ES-I3 (cell line): Measurements from ENCODE around the gene KIF5A.

Experiments
- H3K36me3 ChIP-seq: 2 replicates; pipeline ENCODE4 v1.6.1; 2013; ENCODE audit warnings: mild to moderate bottlenecking, low read length, control low read depth, moderate library complexity; ENCODE audit not compliant: insufficient read depth
- H3K4me1 ChIP-seq: 2 replicates; pipeline ENCODE4 v1.6.1; 2013; ENCODE audit warnings: mild to moderate bottlenecking, control low read depth, low read length; ENCODE audit not compliant: insufficient read depth
- H3K9ac ChIP-seq: 2 replicates; pipeline ENCODE4 v1.6.1; 2013; ENCODE audit warnings: low read depth, mild to moderate bottlenecking, low read length, moderate library complexity
- H3K9me3 ChIP-seq: 2 replicates; pipeline ENCODE4 v1.6.1; 2013; ENCODE audit warnings: mild to moderate bottlenecking, low read length, moderate library complexity; ENCODE audit not compliant: control insufficient read depth, insufficient read depth

The KIF5A gene

GRCh38 chr12:57620936-57621496 is 71.2 kb downstream of the KIF5A start:
- Histone ChIP-seq H3K9ac (peak overlapping the region; percentile 37; the same call in 1 of the 2 replicates), H3K4me1 (peaks cover 3% of the 10 kb centered on the region; the same call in 1 of the 2 replicates), H3K9me3 (no peaks in the 10 kb centered on the region)

GRCh38 chr12:57621497-57622292 is 71.9 kb downstream of the KIF5A start:
- H3K9me3 ChIP-seq, result no peaks in the 10 kb centered on the region
- peak overlapping the region; percentile 37; the same call in 1 of the 2 replicates for H3K9ac ChIP-seq
- no peaks in the 10 kb centered on the region for H3K36me3 ChIP-seq
- peaks cover 3% of the 10 kb centered on the region; the same call in 1 of the 2 replicates for H3K4me1 ChIP-seq

More at GRCh38 chr12:57620936-57621496, 71.2 kb downstream of the KIF5A start:
- H3K36me3 ChIP-seq, result no peaks in the 10 kb centered on the region

- Histone ChIP-seq H3K36me3 (no peaks in the 10 kb centered on the region), H3K9me3 (no peaks in the 10 kb centered on the region), H3K4me1 (peaks cover 3% of the 10 kb centered on the region; the same call in 1 of the 2 replicates), H3K9ac (no peak overlapping the region)
Measured at GRCh38 chr12:57622293-57623245, 72.7 kb downstream of the KIF5A start.

- no peaks in the 10 kb centered on the region for H3K9me3 ChIP-seq
- H3K9ac ChIP-seq, result no peak overlapping the region
- no peaks in the 10 kb centered on the region for H3K36me3 ChIP-seq
- H3K4me1 ChIP-seq, result peaks cover 7% of the 10 kb centered on the region; the same call in 1 of the 2 replicates
Measured at GRCh38 chr12:57623385-57623784, 73.5 kb downstream of the KIF5A start.

- Histone ChIP-seq H3K36me3 (no peaks in the 10 kb centered on the region), H3K9me3 (no peaks in the 10 kb centered on the region), H3K9ac (no peak overlapping the region), H3K4me1 (peaks cover 7% of the 10 kb centered on the region; the same call in 1 of the 2 replicates)
Measured at GRCh38 chr12:57623811-57624390, 74.1 kb downstream of the KIF5A start.

GRCh38 chr12:57624441-57625220 is 74.8 kb downstream of the KIF5A start:
- H3K9me3 ChIP-seq, result no peaks in the 10 kb centered on the region
- peaks cover 4% of the 10 kb centered on the region; the same call in 1 of the 2 replicates for H3K4me1 ChIP-seq
- no peak overlapping the region for H3K9ac ChIP-seq
- H3K36me3 ChIP-seq, result no peaks in the 10 kb centered on the region

GRCh38 chr12:57625261-57626032 is 75.6 kb downstream of the KIF5A start:
- no peaks in the 10 kb centered on the region for H3K9me3 ChIP-seq
- no peak overlapping the region for H3K9ac ChIP-seq
- H3K36me3 ChIP-seq, result no peaks in the 10 kb centered on the region
- peaks cover 4% of the 10 kb centered on the region; the same call in 1 of the 2 replicates for H3K4me1 ChIP-seq

- Histone ChIP-seq H3K9me3 (no peaks in the 10 kb centered on the region), H3K4me1 (peaks cover 4% of the 10 kb centered on the region; the same call in 1 of the 2 replicates), H3K36me3 (no peaks in the 10 kb centered on the region), H3K9ac (no peak overlapping the region)
Measured at GRCh38 chr12:57626111-57626920, 76.5 kb downstream of the KIF5A start.

GRCh38 chr12:57626921-57627445 is 77.1 kb downstream of the KIF5A start:
- no peak overlapping the region for H3K9ac ChIP-seq
- H3K9me3 ChIP-seq, result no peaks in the 10 kb centered on the region
- peaks cover 4% of the 10 kb centered on the region; the same call in 1 of the 2 replicates for H3K4me1 ChIP-seq
- no peaks in the 10 kb centered on the region for H3K36me3 ChIP-seq

- Histone ChIP-seq H3K9me3 (no peaks in the 10 kb centered on the region), H3K9ac (peak overlapping the region; percentile 30; the same call in 1 of the 2 replicates), H3K4me1 (peaks cover 4% of the 10 kb centered on the region; the same call in 1 of the 2 replicates), H3K36me3 (no peaks in the 10 kb centered on the region)
Measured at GRCh38 chr12:57627501-57628279, 77.8 kb downstream of the KIF5A start.
